ENCODE measurements around the gene CTF1.

GRCh38 chr16:30947541-30947858 is 51.1 kb downstream of the CTF1 start:
- no peak for TF ChIP-seq CTCF (IDR thresholded peaks at IDR 0.05)
- no peak for TF ChIP-seq ZFX (IDR thresholded peaks at IDR 0.05; ENCODE audit: borderline replicate concordance)
